SH-SY5Y (cell line): ENCODE data around the gene PGBD4.

Experiments
- GATA2 ChIP-seq: IDR thresholded peaks from 2 replicates; pipeline ENCODE4 v1.6.1; 2011; ENCODE audit warnings: mild to moderate bottlenecking, low read depth, low read length
- GATA3 ChIP-seq: IDR thresholded peaks from 2 replicates; pipeline ENCODE4 v1.6.1; 2011; ENCODE audit warnings: low read depth, mild to moderate bottlenecking, low read length, moderate library complexity

DNA sequence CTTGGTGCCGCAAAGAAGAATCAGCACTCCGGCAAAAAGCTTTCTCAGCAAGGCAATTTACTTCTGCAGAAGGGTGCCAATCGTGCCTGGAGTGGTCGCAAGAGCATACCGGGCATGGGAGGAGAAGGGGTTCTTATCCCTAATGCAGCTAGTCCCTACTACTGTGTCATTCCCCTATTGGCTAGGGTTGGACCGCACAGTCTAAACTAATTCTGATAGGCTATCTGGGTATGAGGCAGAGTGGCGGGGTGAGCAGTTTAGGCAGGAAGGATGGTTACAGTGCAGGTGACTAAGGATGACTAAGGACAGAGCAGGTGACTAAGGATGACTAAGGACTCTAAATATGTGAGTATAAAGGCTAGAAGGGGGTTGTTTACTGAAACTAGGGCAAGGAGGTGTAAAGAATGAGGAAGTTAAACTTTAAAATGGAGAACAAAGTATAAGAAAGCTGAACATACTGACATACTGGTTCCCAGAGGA, 52.9 kb downstream of the PGBD4 start:
- TF ChIP-seq GATA2 = no peak
- TF ChIP-seq GATA3 = no peak
